ENCODE measurements around the gene STYK1.
"Not testable (repeated sequence)": the region's sequence is repeated elsewhere in the genome, so short reads cannot be mapped to it uniquely, and the experiment has no call there.

STYK1 gene

DNA sequence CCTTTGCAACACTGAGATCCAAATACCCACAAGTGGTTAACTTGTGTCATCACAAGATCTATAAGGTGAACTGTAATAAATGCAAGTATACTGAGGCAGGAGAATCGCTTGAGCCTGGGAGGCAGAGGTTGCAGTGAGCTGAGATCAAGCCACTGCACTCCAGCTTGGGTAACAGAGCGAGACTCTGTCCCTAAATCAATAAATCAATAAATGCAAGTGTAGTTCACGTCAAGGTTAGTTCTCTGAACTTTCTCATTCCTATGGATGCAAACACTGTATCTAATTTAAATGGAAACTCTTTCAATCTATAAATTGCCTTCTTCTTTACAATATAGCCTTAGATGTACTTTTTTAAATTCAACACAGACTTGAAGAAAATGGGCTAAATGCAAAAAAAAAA is 63.7 kb downstream of the STYK1 start:
- Histone ChIP-seq H3K9ac (no peak overlapping the region), H3K27me3 (no peaks in the 10 kb centered on the region), H3K4me1 (peaks cover 15 to 25% (median 23%) of the 10 kb centered on the region in 10 experiments), H3K27ac (no peak overlapping the region), H3K36me3 (peaks cover 35 to 70% (median 56%) of the 10 kb centered on the region in 11 experiments), H3K9me3 (replicated peaks in 1 of 11) (no peaks in the 10 kb centered on the region), H3K4me2 (no peak overlapping the region), H3K4me3 (no peak overlapping the region), H4K20me1 (no peaks in the 10 kb centered on the region)
- TF ChIP-seq Cebpa-rat (IDR thresholded peaks at IDR 0.05): no peak

DNA sequence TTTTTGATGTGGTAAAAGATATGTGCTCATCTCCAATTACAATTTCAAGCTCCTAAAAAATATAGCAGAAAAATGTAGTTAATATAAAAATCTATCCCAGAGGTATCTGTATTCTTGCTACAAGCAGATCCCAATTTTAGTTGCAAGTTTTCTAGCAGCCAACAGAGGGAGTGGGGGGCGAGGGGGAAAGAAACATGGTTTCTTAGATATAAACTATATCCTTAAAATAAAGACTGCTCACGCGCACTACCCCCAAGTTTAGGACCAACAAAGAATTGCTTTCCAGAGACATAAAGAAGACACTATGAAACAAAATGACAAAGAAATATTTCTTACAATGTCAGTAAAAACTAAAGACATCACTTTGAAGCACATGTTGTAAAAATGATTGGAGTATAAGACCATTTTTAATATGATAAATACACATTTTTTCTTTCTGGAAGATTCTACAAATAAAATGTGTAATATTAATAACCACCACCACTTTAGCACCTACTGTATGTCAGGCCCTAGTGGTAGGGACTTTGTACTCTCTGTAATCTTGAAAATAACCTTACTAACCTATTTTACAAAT is 65.9 kb downstream of the STYK1 start:
- peaks cover 37 to 92% (median 73%) of the 10 kb centered on the region in 11 experiments for H3K36me3 ChIP-seq
- H3K4me2 ChIP-seq: no peak overlapping the region

DNA sequence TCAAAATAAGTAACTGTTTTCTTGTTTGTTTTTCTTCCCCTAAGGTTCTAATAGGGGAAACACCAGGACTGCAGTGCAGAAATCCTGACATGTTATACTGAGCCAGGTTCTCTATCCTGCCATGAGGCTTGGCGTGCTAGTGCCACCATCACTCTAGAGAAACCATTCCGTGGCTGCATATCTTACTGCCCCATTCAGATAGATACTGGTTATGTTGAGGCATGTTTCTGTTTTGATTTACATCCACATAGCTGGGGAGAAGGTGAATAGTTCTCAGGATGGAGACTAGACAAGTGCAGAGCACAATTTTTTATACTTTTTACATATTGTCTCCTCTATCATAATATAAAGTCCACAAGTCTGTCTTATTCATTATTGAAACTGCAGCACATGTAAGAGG is 72.0 kb downstream of the STYK1 start:
- no peak overlapping the region for H3K4me3 ChIP-seq
- no peak overlapping the region for H3K4me2 ChIP-seq
- H3K9ac ChIP-seq: no peak overlapping the region
- TF ChIP-seq Cebpa-rat (IDR thresholded peaks at IDR 0.05): no peak
- no peaks in the 10 kb centered on the region for H3K27me3 ChIP-seq
- H3K9me3 ChIP-seq (replicated peaks in 1 of 11): no peaks in the 10 kb centered on the region
- H3K27ac ChIP-seq: no peak overlapping the region
- no peaks in the 10 kb centered on the region for H4K20me1 ChIP-seq
- peaks cover 23 to 78% (median 43%) of the 10 kb centered on the region in 11 experiments; a peak in 21 of 22 replicates for H3K36me3 ChIP-seq
- H3K4me1 ChIP-seq: 0 out of 20 replicates have a peak, but pooled peaks cover 0 to 4% (median 0%) of the 10 kb centered on the region in 10 experiments

More for the DNA sequence above, 65.9 kb downstream of the STYK1 start:
- no peaks in the 10 kb centered on the region for H3K27me3 ChIP-seq
- H3K4me3 ChIP-seq: no peak overlapping the region
- H3K9me3 ChIP-seq (replicated peaks in 1 of 11): no peaks in the 10 kb centered on the region
- H4K20me1 ChIP-seq: no peaks in the 10 kb centered on the region
- no peak for TF ChIP-seq Cebpa-rat (IDR thresholded peaks at IDR 0.05)
- H3K4me1 ChIP-seq: peaks cover 15 to 20% (median 17%) of the 10 kb centered on the region in 10 experiments
- no peak overlapping the region for H3K27ac ChIP-seq
- H3K9ac ChIP-seq: no peak overlapping the region

DNA sequence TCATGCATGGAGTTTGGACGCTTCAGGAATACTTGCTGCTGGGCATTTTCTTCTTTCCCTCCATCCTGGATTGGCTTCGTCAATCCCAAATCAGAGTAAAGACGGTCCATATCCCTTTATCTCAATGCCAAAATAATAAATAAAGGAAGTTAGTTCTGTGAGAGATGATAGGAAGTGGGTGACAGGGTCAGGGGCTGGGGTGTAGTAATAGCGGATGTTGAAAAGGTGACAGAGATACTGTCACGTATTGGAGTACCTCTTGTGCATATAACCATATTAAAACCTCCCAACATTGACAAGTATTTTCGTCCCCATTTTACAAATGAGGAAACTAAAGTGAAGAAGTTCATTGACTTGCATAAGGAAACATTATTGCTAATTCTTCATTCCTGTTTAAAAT is 72.9 kb downstream of the STYK1 start:
- Histone ChIP-seq H3K4me3 (no peak overlapping the region), H4K20me1 (no peaks in the 10 kb centered on the region), H3K4me2 (no peak overlapping the region), H3K27ac (no peak overlapping the region), H3K27me3 (no peaks in the 10 kb centered on the region), H3K9ac (no peak overlapping the region), H3K4me1 (0 out of 20 replicates have a peak, but pooled peaks cover 0 to 4% (median 0%) of the 10 kb centered on the region in 10 experiments), H3K9me3 (replicated peaks in 1 of 11) (no peaks in the 10 kb centered on the region), H3K36me3 (peaks cover 19 to 77% (median 42%) of the 10 kb centered on the region in 11 experiments; a peak in 20 of 22 replicates)
- no peak for TF ChIP-seq Cebpa-rat (IDR thresholded peaks at IDR 0.05)

DNA sequence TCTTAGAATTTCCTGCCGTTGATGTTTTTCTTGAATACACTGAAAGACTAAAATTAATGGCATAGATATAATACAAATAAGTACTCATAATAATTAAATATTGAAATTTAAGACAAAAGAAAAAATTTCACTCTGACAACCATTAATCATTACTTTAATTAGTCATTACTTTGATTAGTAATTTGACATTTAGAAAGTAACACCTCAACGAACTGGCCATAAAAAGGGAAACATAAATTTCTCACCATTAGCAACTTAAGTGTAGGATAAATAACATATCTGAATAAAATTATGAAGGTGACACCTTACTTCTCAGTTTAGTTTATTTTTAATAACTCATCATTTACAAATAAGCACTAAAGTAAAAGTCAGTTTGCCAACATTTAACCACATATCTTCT is 78.0 kb downstream of the STYK1 start:
- Histone ChIP-seq H3K9ac (no peak overlapping the region), H3K36me3 (peaks cover 10 to 50% (median 31%) of the 10 kb centered on the region in 11 experiments; a peak in 20 of 22 replicates), H3K9me3 (replicated peaks in 1 of 11) (no peaks in the 10 kb centered on the region), H3K4me1 (no peaks in the 10 kb centered on the region), H3K4me3 (no peak overlapping the region), H4K20me1 (no peaks in the 10 kb centered on the region), H3K4me2 (no peak overlapping the region), H3K27me3 (no peaks in the 10 kb centered on the region), H3K27ac (no peak overlapping the region)
- TF ChIP-seq Cebpa-rat (IDR thresholded peaks at IDR 0.05): no peak

DNA sequence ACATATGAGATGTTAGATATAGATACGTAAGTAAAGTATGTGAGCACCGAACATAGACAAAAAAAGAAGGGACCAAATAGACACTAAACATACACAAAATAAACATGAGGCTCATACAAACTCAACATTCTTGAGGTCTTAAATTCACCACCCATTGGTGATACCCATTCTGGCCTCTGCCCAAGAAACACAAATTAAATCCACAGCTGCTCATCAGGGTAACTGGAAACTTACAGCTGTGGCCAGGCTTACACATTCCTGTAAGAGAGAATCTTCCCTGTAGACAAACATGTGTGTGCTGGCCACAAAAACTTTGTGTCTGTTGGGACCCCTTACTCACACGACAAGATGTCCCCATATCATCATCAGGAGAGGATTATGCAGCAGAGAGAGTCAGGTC is 82.9 kb downstream of the STYK1 start:
- Histone ChIP-seq H3K36me3 (peaks cover 5 to 44% (median 22%) of the 10 kb centered on the region in 11 experiments; a peak in 18 of 22 replicates), H3K9ac (no peak overlapping the region), H3K27me3 (no peaks in the 10 kb centered on the region), H3K9me3 (replicated peaks in 1 of 11) (no peaks in the 10 kb centered on the region), H3K4me2 (no peak overlapping the region), H3K4me3 (no peak overlapping the region), H3K27ac (no peak overlapping the region), H3K4me1 (no peaks in the 10 kb centered on the region), H4K20me1 (no peaks in the 10 kb centered on the region)
- no peak for TF ChIP-seq Cebpa-rat (IDR thresholded peaks at IDR 0.05)

DNA sequence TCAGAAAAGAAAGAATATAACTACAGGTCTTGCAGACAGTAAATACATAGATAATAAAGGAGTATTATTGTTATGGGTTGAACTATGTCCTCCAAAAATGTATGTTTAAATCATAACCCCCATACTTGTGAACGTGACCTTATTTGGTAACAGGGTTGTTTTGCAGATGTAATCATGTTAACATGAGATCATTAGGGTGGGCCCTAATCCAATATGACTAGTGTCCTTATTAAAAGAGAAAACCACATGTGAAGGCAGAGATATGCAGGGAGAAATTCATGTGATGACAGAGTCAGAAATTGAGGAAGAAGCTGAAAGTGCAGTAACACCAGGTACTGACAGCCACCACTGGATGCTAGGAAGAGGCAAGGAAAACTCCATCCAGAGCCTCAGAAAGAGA is 89.4 kb downstream of the STYK1 start:
- H3K27ac ChIP-seq: no peak overlapping the region
- no peak for TF ChIP-seq Cebpa-rat (IDR thresholded peaks at IDR 0.05)
- no peak overlapping the region for H3K4me2 ChIP-seq
- H3K9ac ChIP-seq: no peak overlapping the region
- H3K27me3 ChIP-seq: no peaks in the 10 kb centered on the region
- H3K36me3 ChIP-seq: peaks cover 7 to 36% (median 24%) of the 10 kb centered on the region in 11 experiments; a peak in 17 of 22 replicates
- H3K4me3 ChIP-seq: no peak overlapping the region
- H3K4me1 ChIP-seq: peaks cover 0 to 8% (median 6%) of the 10 kb centered on the region in 10 experiments; a peak in 11 of 20 replicates
- no peaks in the 10 kb centered on the region for H4K20me1 ChIP-seq
- H3K9me3 ChIP-seq (replicated peaks in 1 of 11): peaks cover 21 to 30% (median 27%) of the 10 kb centered on the region in 11 experiments; a peak in 21 of 22 replicates

DNA sequence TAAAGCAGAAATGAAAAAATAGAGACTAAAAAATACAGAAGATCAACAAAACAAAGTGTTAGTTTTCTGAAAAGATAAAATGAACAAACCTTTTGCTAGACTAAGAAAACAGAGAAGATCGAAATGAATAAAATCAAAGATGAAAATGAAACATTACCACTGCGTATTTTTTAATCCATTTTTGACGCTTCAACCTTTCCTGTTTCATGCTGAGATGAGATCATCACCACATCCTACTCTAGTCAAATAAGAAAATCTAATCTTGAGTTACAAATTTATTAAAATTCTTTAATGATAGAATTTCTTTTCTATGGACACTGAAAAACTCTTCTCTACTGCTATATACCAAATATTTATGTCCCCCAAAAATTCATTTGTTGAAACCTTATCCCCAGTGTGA is 91.1 kb downstream of the STYK1 start:
- TF ChIP-seq Cebpa-rat (IDR thresholded peaks at IDR 0.05): no peak
- H3K9me3 ChIP-seq (replicated peaks in 1 of 11): peaks cover 21 to 30% (median 27%) of the 10 kb centered on the region in 11 experiments; a peak in 21 of 22 replicates
- H3K4me2 ChIP-seq: no peak overlapping the region
- no peak overlapping the region for H3K9ac ChIP-seq
- H3K27me3 ChIP-seq: no peaks in the 10 kb centered on the region
- H3K4me3 ChIP-seq: no peak overlapping the region
- peaks cover 0 to 8% (median 6%) of the 10 kb centered on the region in 10 experiments; a peak in 11 of 20 replicates for H3K4me1 ChIP-seq
- no peak overlapping the region for H3K27ac ChIP-seq
- peaks cover 7 to 28% (median 19%) of the 10 kb centered on the region in 11 experiments; a peak in 16 of 22 replicates for H3K36me3 ChIP-seq
- no peaks in the 10 kb centered on the region for H4K20me1 ChIP-seq

DNA sequence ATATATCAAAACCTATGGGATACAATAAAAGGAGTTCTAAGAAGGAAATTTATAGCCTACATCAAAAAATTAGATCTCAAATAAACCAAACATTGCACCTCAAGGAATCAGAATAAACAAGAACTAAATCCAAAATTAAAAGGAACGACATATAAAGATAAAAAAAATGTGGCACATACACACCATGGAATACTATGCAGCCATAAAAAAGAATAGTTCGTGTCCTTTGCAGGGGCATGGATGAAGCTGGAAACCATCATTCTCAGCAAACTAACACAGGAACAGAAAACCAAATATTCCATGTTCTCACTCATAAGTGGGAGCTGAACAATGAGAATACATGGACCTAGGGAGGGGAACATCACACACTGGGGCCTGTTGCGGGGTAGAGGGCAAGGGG is 91.7 kb downstream of the STYK1 start:
- not testable (repeated sequence) for H4K20me1 ChIP-seq, H3K27ac ChIP-seq, H3K27me3 ChIP-seq, H3K9ac ChIP-seq, H3K4me3 ChIP-seq, H3K4me2 ChIP-seq, H3K4me1 ChIP-seq
- peaks cover 7 to 26% (median 17%) of the 10 kb centered on the region in 11 experiments; a peak in 16 of 22 replicates for H3K36me3 ChIP-seq
- H3K9me3 ChIP-seq (replicated peaks in 1 of 11): peaks cover 21 to 30% (median 27%) of the 10 kb centered on the region in 11 experiments; a peak in 21 of 22 replicates

DNA sequence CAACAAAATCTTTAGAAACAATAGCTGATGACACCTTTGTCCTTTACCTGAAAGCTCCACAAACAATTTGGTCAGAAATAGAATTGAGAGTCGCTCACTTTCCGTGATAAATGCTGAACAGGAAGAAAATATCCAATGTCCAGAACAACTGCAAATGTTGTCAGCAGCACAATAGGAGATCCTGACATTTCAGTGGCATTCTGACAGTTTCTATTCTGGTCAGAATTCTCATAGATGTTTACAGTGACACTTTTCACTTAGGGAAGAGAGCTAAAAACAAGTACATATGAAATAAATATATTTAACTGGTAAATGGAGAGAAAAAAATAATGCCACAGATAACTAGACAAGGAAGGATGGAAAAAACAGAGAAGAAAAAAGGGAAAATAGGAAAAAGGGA is 99.5 kb downstream of the STYK1 start:
- no peaks in the 10 kb centered on the region for H4K20me1 ChIP-seq
- no peaks in the 10 kb centered on the region for H3K4me1 ChIP-seq
- no peak overlapping the region for H3K4me3 ChIP-seq
- H3K27ac ChIP-seq: no peak overlapping the region
- no peak overlapping the region for H3K4me2 ChIP-seq
- no peak for TF ChIP-seq Cebpa-rat (IDR thresholded peaks at IDR 0.05)
- no peak overlapping the region for H3K9ac ChIP-seq
- 0 out of 22 replicates have a peak, but pooled peaks cover 0 to under 1% (median 0%) of the 10 kb centered on the region in 11 experiments for H3K36me3 ChIP-seq
- H3K9me3 ChIP-seq (replicated peaks in 1 of 11): peaks cover 0 to 12% (median 7%) of the 10 kb centered on the region in 11 experiments; a peak in 14 of 22 replicates
- no peaks in the 10 kb centered on the region for H3K27me3 ChIP-seq

DNA sequence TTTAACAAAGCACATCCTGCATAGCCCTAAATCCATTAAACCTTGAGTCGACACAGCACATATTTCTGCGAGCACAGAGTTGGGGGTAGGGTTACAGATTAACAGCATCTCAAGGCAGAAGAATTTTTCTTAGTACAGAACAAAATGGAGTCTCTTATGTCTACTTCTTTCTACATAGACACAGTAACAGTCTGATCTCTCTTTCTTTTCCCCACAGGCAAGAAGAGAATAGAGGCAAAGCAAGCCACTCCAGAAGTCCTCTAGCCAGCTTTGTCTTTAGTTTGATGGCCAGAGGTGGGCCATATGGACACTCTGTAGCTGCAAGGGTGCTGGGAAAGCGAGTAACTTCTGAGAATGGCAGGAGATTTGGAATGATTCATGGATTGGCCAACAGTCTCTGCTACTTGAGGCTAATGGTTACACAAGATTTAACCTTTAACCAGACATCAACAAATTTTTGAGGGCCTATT is 101.8 kb downstream of the STYK1 start:
- peaks cover 0 to 12% (median 7%) of the 10 kb centered on the region in 11 experiments; a peak in 14 of 22 replicates for H3K9me3 ChIP-seq (replicated peaks in 1 of 11)
- not testable (repeated sequence) for H3K9ac ChIP-seq, H3K4me2 ChIP-seq, H3K27ac ChIP-seq, H3K4me3 ChIP-seq, H3K4me1 ChIP-seq, H3K27me3 ChIP-seq, H4K20me1 ChIP-seq, H3K36me3 ChIP-seq

Measured in BLaER1 treated with 17β-estradiol and CSF1 and Interleukin-3, amounts not matched to agents 10 nM and 100 nM (cell line).